ENCODE measurements around the gene DTX1. TPM values are rescaled to one million over a fixed set of nuclear protein-coding genes. Genes with fewer than 3 reads are reported as not detected.

Gene DTX1
- total and polyA plus RNA-seq, 4 donors = 2.1 to 33.2 (median 10.0) TPM

DNA sequence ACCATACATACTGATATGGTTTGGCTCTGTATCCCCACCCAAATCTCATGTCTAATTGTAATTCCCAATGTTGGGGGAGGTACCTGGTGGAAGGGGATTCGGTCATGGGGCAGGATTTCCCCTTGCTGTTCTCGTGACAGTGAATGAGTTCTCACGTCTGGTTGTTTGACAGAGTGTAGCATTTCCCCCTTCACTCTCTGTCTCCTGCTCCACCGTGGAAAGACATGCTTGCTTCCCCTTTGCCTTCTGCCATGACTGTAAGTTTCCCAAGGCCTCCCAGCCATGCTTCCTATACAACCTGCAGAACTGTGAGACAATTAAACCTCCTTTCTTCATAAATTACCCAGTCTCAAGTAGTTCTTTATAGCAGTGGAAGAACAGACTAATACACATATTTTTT is 28.8 kb upstream of the DTX1 start (continued):
- TF ChIP-seq, protein P1, sequence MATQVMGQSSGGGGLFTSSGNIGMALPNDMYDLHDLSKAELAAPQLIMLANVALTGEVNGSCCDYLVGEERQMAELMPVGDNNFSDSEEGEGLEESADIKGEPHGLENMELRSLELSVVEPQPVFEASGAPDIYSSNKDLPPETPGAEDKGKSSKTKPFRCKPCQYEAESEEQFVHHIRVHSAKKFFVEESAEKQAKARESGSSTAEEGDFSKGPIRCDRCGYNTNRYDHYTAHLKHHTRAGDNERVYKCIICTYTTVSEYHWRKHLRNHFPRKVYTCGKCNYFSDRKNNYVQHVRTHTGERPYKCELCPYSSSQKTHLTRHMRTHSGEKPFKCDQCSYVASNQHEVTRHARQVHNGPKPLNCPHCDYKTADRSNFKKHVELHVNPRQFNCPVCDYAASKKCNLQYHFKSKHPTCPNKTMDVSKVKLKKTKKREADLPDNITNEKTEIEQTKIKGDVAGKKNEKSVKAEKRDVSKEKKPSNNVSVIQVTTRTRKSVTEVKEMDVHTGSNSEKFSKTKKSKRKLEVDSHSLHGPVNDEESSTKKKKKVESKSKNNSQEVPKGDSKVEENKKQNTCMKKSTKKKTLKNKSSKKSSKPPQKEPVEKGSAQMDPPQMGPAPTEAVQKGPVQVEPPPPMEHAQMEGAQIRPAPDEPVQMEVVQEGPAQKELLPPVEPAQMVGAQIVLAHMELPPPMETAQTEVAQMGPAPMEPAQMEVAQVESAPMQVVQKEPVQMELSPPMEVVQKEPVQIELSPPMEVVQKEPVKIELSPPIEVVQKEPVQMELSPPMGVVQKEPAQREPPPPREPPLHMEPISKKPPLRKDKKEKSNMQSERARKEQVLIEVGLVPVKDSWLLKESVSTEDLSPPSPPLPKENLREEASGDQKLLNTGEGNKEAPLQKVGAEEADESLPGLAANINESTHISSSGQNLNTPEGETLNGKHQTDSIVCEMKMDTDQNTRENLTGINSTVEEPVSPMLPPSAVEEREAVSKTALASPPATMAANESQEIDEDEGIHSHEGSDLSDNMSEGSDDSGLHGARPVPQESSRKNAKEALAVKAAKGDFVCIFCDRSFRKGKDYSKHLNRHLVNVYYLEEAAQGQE (IDR thresholded peaks at IDR 0.05) = no peak
- TF ChIP-seq HNF4A (conservative IDR thresholded peaks at IDR 0.05) (no peak), JUND (IDR thresholded peaks at IDR 0.05) (no peak), NR2F2 (IDR thresholded peaks at IDR 0.05) (no peak)
- TF ChIP-seq, protein P2, sequence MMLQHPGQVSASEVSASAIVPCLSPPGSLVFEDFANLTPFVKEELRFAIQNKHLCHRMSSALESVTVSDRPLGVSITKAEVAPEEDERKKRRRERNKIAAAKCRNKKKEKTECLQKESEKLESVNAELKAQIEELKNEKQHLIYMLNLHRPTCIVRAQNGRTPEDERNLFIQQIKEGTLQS (IDR thresholded peaks at IDR 0.05) = no peak

DNA sequence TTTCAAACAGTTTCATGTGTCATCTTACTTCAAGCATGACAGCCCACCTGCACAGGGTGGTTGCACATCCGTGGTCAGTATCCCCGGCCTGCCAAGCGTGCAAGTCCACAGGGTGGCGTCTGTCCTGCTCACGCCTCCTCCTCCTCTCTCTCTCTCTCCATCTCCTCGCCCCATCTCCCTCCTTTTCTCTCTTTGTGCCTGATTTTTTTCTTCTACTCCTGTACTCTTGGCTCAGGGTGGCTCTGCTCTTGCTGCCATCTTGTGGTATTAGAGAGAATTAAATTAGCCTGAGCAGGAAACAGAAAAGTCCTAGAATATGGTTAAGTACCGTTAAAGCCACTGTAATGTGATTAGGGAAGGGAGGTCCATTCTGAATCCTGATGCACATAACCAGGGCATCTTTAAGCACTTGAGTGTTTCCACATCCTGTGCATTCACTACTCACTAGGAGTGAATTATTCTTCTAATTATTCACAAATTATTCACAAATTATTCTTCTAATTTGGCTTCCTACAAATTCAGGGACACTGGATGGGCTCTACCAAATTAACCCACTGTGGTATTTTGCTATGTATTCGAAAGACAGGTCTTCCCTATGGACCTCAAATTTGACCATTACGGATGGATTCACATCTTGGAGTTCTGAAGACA is 25.5 kb upstream of the DTX1 start:
- Histone ChIP-seq H3K9ac (ENCODE audit: low read depth in 1 of 2, low read length in 2 of 2) (no peak overlapping the region), H3K4me1 (ENCODE audit: control insufficient read depth in 4 of 4, insufficient read depth in 4 of 4, low read length in 3 of 4) (no peaks in the 10 kb centered on the region), H3K27ac (ENCODE audit: low read depth in 1 of 2, low read length in 2 of 2) (no peak overlapping the region), H3K4me3 (ENCODE audit: low read depth in 1 of 3, low read length in 3 of 3) (no peak overlapping the region), H3K9me3 (ENCODE audit: control insufficient read depth in 4 of 4, low read length in 3 of 4) (no peaks in the 10 kb centered on the region), H3K27me3 (ENCODE audit: control insufficient read depth in 4 of 4, insufficient read depth in 4 of 4, low read length in 3 of 4) (no peaks in the 10 kb centered on the region), H3K36me3 (ENCODE audit: control insufficient read depth in 4 of 4, insufficient read depth in 3 of 4, low read depth in 1 of 4, low read length in 3 of 4) (no peaks in the 10 kb centered on the region)
- no peak for DNase-seq (ENCODE audit: low spot score)
- 8% methylated on average over 9 of the region's 9 CpGs for WGBS
- TF ChIP-seq, protein P2 (IDR thresholded peaks at IDR 0.05) = no peak
- TF ChIP-seq HNF4A (conservative IDR thresholded peaks at IDR 0.05) = no peak
- TF ChIP-seq RXRA (IDR thresholded peaks at IDR 0.05) = no peak
- no peak for TF ChIP-seq YY1 (IDR thresholded peaks at IDR 0.05)
- no peak for TF ChIP-seq GABPA (IDR thresholded peaks at IDR 0.05 in 1 of 2, conservative IDR thresholded peaks at IDR 0.05 in 1 of 2)
- no peak for TF ChIP-seq TAF1 (conservative IDR thresholded peaks at IDR 0.05)
- no peak for TF ChIP-seq HNF4G (IDR thresholded peaks at IDR 0.05)
- no peak for TF ChIP-seq JUND (IDR thresholded peaks at IDR 0.05)
- no peak for TF ChIP-seq NR2F2 (IDR thresholded peaks at IDR 0.05)
- TF ChIP-seq, protein P3, sequence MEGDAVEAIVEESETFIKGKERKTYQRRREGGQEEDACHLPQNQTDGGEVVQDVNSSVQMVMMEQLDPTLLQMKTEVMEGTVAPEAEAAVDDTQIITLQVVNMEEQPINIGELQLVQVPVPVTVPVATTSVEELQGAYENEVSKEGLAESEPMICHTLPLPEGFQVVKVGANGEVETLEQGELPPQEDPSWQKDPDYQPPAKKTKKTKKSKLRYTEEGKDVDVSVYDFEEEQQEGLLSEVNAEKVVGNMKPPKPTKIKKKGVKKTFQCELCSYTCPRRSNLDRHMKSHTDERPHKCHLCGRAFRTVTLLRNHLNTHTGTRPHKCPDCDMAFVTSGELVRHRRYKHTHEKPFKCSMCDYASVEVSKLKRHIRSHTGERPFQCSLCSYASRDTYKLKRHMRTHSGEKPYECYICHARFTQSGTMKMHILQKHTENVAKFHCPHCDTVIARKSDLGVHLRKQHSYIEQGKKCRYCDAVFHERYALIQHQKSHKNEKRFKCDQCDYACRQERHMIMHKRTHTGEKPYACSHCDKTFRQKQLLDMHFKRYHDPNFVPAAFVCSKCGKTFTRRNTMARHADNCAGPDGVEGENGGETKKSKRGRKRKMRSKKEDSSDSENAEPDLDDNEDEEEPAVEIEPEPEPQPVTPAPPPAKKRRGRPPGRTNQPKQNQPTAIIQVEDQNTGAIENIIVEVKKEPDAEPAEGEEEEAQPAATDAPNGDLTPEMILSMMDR (IDR thresholded peaks at IDR 0.05; ENCODE audit: low read depth, low read length, missing input control) = peak; percentile 79
- TF ChIP-seq SP1 (IDR thresholded peaks at IDR 0.05) = no peak
- TF ChIP-seq, protein P4, sequence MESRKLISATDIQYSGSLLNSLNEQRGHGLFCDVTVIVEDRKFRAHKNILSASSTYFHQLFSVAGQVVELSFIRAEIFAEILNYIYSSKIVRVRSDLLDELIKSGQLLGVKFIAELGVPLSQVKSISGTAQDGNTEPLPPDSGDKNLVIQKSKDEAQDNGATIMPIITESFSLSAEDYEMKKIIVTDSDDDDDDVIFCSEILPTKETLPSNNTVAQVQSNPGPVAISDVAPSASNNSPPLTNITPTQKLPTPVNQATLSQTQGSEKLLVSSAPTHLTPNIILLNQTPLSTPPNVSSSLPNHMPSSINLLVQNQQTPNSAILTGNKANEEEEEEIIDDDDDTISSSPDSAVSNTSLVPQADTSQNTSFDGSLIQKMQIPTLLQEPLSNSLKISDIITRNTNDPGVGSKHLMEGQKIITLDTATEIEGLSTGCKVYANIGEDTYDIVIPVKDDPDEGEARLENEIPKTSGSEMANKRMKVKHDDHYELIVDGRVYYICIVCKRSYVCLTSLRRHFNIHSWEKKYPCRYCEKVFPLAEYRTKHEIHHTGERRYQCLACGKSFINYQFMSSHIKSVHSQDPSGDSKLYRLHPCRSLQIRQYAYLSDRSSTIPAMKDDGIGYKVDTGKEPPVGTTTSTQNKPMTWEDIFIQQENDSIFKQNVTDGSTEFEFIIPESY (IDR thresholded peaks at IDR 0.05) = no peak
- TF ChIP-seq RAD21 (IDR thresholded peaks at IDR 0.05) = peak; percentile 88 to 92

Measured in liver (tissue), 9 donors.